ENCODE data around the gene MTIF2.
A peak's percentile ranks its signal among the peaks of the same experiment; 100 is the strongest.

The MTIF2 gene

DNA sequence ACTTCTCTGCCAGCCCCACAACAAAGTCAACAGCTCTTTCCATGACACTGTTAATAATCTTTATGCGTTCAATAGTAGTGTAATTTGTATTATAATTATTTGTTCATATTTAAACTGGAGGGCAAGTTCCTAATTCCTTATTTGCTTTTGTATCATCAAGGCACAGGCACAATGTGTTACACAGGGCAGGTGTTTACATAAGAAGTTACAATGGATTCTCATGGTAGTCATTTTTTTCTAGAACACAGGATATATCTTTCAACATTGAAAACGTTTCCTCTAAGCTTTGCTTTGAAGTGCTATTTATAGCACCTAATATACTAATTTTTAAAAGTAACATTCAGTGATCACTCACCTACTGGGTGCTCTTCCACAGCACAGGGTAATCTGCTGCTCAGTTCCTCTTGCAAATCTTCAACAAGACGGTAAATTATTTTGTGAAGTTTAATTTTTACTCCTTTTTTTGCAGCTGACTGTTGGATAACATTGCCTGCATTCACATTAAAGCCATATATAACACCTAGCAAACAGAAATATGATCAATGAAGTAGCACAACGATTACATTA lies 29.3 kb downstream of the MTIF2 start:
- no peak for DNase-seq (ENCODE audit: low read depth, low spot score)

DNA sequence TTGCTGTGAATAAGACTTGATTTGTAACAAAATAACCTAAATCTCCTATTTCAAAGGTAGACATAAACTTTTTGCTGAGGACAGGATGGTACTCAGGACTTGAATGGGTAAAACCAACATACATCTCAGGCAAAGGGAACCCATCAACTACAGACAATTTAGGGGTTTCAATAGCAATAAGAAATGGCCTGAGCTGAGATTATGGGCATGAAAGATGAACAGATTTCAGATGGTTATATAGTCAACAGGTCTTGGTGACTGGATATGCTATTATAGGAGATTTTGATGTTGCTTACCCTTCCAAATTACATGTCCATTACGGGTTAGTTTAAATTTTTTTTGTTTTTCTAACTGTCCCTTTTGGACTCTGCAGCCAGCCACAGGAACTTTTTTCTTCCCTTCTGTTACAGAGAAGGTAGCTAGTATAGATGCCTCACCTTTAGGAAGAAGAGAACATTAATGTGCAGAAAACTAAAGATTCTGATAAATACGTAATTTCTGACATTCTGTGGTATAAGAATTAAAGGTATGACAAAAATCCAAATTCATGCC lies 32.0 kb downstream of the MTIF2 start:
- TF ChIP-seq YY1 (IDR thresholded peaks at IDR 0.05; ENCODE audit: insufficient read depth, insufficient read length): no peak
- no peak for TF ChIP-seq SUZ12 (IDR thresholded peaks at IDR 0.05; ENCODE audit: extremely low read depth, insufficient read depth, insufficient read length)
- no peak for TF ChIP-seq ZNF274 (IDR thresholded peaks at IDR 0.05; ENCODE audit: low read depth, low read length)
- no peak overlapping the region for H3K4me3 ChIP-seq (ENCODE audit: insufficient read length, low read depth)
- DNase-seq (ENCODE audit: low read depth, low spot score): no peak
- H3K36me3 ChIP-seq (ENCODE audit: insufficient read depth, insufficient read length, low read length): peaks cover 40% of the 10 kb centered on the region
- H3K9ac ChIP-seq (ENCODE audit: insufficient read length, low read depth): no peak overlapping the region
- no peaks in the 10 kb centered on the region for H3K9me3 ChIP-seq (ENCODE audit: insufficient read depth, low read length)
- no peaks in the 10 kb centered on the region for H3K4me1 ChIP-seq (ENCODE audit: insufficient read depth, insufficient read length)
- no peaks in the 10 kb centered on the region for H3K27me3 ChIP-seq (ENCODE audit: insufficient read depth, insufficient read length)

More for the DNA sequence above, 29.3 kb downstream of the MTIF2 start:
- H3K4me3 ChIP-seq (ENCODE audit: insufficient read length, low read depth): no peak overlapping the region
- TF ChIP-seq ZNF274 (IDR thresholded peaks at IDR 0.05; ENCODE audit: low read depth, low read length) (no peak), YY1 (IDR thresholded peaks at IDR 0.05; ENCODE audit: insufficient read depth, insufficient read length) (no peak)
- H3K36me3 ChIP-seq (ENCODE audit: insufficient read depth, insufficient read length, low read length): peaks cover 30% of the 10 kb centered on the region
- no peaks in the 10 kb centered on the region for H3K4me1 ChIP-seq (ENCODE audit: insufficient read depth, insufficient read length)
- H3K9me3 ChIP-seq (ENCODE audit: insufficient read depth, low read length): no peaks in the 10 kb centered on the region
- no peaks in the 10 kb centered on the region for H3K27me3 ChIP-seq (ENCODE audit: insufficient read depth, insufficient read length)
- H3K9ac ChIP-seq (ENCODE audit: insufficient read length, low read depth): no peak overlapping the region

DNA sequence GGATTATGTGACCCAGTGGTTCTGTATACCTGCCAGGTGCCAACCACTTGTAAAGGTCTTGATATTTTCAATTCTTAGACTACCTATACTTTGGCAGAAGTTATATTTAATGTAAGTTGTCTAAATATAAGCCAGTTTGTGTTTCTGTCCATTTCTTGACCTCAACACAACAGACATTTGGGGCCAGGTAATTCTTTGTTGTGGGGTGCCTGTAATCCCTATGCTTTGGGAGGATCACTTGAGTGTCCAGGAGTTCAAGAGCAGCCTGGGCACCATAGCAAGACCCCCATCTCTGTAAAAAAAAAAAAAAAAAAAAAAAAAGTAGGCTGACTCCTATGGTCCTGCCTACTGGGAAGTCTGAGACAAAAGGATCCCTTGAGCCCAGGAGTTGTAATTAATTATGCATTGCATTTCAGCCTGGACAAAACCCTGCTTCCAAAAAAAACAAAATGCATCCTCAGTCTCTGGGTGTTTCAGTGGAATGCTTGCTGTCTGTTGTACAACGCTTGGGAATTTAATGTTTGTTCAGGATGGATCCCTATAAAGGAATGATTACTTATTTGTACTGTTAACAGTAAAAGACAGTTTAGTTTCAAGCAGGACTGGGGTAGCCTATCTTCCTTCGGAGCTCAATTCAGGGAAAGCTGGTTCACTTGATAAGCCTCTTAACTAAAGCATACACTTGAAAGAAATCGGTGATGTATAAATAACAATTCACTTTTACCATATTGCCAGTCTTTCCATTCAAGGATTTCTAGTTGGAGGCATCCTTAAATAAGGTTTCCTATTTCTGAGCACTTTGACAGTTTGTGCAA lies 33.1 kb downstream of the MTIF2 start:
- Histone ChIP-seq H3K27me3 (ENCODE audit: insufficient read depth, insufficient read length) (no peaks in the 10 kb centered on the region), H3K36me3 (ENCODE audit: insufficient read depth, insufficient read length, low read length) (peaks cover 40% of the 10 kb centered on the region), H3K9me3 (ENCODE audit: insufficient read depth, low read length) (no peaks in the 10 kb centered on the region), H3K4me3 (ENCODE audit: insufficient read length, low read depth) (no peak overlapping the region), H3K4me1 (ENCODE audit: insufficient read depth, insufficient read length) (no peaks in the 10 kb centered on the region), H3K9ac (ENCODE audit: insufficient read length, low read depth) (no peak overlapping the region)
- TF ChIP-seq SUZ12 (IDR thresholded peaks at IDR 0.05; ENCODE audit: extremely low read depth, insufficient read depth, insufficient read length) (no peak), YY1 (IDR thresholded peaks at IDR 0.05; ENCODE audit: insufficient read depth, insufficient read length) (no peak), ZNF274 (IDR thresholded peaks at IDR 0.05; ENCODE audit: low read depth, low read length) (no peak)
- DNase-seq (ENCODE audit: low read depth, low spot score): no peak

DNA sequence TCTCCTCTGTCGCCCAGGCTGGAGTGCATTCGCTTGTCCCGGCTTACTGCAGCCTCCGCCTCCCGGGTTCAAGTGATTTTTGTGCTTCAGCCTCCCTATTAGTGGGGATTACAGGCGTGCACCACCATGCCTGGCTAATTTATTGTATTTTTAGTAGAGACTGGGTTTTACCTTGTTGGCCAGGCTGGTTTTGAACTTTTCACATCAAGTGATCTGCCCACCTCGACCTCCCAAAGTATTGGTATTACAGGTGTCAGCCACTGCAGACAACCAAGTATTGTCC lies 35.4 kb downstream of the MTIF2 start:
- no peak for DNase-seq (ENCODE audit: low read depth, low spot score)
- H3K9ac ChIP-seq (ENCODE audit: insufficient read length, low read depth): peak overlapping the region; percentile 100
- peak overlapping the region; percentile 90 for H3K4me3 ChIP-seq (ENCODE audit: insufficient read length, low read depth)
- no peaks in the 10 kb centered on the region for H3K4me1 ChIP-seq (ENCODE audit: insufficient read depth, insufficient read length)
- TF ChIP-seq YY1 (IDR thresholded peaks at IDR 0.05; ENCODE audit: insufficient read depth, insufficient read length) (no peak), SUZ12 (IDR thresholded peaks at IDR 0.05; ENCODE audit: extremely low read depth, insufficient read depth, insufficient read length) (no peak), ZNF274 (IDR thresholded peaks at IDR 0.05; ENCODE audit: low read depth, low read length) (no peak)
- peaks cover 44% of the 10 kb centered on the region for H3K36me3 ChIP-seq (ENCODE audit: insufficient read depth, insufficient read length, low read length)
- no peaks in the 10 kb centered on the region for H3K27me3 ChIP-seq (ENCODE audit: insufficient read depth, insufficient read length)
- no peaks in the 10 kb centered on the region for H3K9me3 ChIP-seq (ENCODE audit: insufficient read depth, low read length)

DNA sequence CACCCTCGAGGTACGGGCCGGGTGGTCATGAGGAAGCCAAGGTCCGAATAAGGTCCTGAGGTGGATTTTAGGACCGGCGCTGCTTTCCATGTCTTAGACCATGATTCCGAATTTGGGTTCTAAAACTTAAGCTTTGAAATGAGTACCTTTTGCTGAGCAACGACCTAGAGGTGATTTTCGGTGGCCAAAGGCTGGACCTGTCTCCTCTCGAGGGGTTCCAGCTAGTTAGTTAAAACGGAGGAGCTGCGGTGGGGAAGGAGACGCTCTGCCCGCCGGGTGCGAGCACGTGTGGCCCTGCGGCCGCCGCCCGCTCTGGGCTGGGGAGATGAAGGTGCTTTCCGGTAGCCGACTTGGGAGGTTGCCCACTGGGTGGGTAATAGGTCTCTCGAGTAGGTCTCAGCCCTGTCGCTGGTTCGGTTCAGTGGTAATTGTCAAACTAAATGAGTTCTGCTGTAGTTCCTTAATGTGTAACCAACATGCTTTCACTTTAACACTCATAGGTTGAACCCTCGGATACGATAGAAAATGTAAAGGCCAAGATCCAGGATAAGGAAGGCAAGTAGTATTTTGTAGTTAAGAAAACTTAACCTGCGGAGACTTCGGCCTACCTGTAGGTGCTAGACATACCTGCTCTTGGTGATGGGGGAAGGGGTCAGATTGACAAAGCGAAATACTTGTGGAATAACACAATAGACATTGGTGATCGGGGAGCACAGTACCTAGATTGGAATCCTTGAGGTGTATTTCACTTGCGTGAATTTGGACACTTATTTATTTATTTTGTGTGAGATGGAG lies 36.0 kb downstream of the MTIF2 start:
- H3K27me3 ChIP-seq (ENCODE audit: insufficient read depth, insufficient read length): no peaks in the 10 kb centered on the region
- H3K4me3 ChIP-seq (ENCODE audit: insufficient read length, low read depth): peak overlapping the region; percentile 90
- H3K9me3 ChIP-seq (ENCODE audit: insufficient read depth, low read length): no peaks in the 10 kb centered on the region
- H3K36me3 ChIP-seq (ENCODE audit: insufficient read depth, insufficient read length, low read length): peaks cover 47% of the 10 kb centered on the region
- H3K4me1 ChIP-seq (ENCODE audit: insufficient read depth, insufficient read length): no peaks in the 10 kb centered on the region
- TF ChIP-seq YY1 (IDR thresholded peaks at IDR 0.05; ENCODE audit: insufficient read depth, insufficient read length) (no peak), SUZ12 (IDR thresholded peaks at IDR 0.05; ENCODE audit: extremely low read depth, insufficient read depth, insufficient read length) (no peak), ZNF274 (IDR thresholded peaks at IDR 0.05; ENCODE audit: low read depth, low read length) (no peak)
- DNase-seq (ENCODE audit: low read depth, low spot score): no peak
- peak overlapping the region; percentile 100 for H3K9ac ChIP-seq (ENCODE audit: insufficient read length, low read depth)

DNA sequence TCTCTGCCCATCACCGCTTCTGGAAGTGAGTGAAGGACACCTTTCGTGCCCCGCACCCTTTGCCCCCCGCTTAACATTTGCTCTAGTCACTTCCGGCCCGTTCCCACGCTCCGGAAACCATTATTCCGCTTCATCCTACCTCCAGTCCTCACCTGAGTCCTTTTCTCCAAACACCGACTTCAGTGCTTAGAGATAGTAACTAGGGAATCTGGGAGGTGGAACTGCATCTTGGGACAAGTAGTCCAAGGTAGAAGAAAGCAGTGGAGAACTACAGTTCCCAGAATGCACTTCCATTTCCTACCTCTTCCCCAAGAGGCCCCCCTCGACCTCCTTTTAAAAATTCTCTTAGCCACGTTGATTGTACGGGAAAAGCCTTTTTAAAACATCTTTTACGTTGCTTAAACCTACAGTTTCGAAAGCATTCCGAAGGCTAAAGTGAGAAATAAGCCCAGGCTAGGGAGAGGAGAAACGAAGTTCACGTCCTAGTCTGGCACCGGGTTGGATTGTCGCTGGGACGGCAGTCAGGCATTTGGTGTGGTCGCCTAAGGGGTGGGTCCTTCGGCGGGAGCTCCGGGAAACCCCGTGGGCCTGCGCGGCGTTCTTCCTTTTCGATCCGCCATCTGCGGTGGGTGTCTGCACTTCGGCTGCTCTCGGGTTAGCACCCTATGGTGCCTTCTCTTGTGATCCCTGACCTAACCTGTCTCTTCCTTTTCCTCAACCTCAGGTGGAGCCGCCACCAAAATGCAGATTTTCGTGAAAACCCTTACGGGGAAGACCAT lies 36.8 kb downstream of the MTIF2 start, which contains the start of the genes CLHC1 and RPS27A:
CLHC1 (minus strand) TSS at position 210 of the 779 bp plus-strand sequence. CDS start 9,882 bp downstream, outside the sequence.
RPS27A (plus strand) TSS at position 605 of the 779 bp plus-strand sequence; CDS start at position 742, 137 bp downstream.
- DNase-seq (ENCODE audit: low read depth, low spot score): peak; percentile 93
- peak within 1 kb of the TSS; percentile 100 for H3K9ac ChIP-seq (ENCODE audit: insufficient read length, low read depth)
- H3K27me3 ChIP-seq (ENCODE audit: insufficient read depth, insufficient read length): no peaks in the 10 kb centered on the region
- peaks cover 50% of the 10 kb centered on the region for H3K36me3 ChIP-seq (ENCODE audit: insufficient read depth, insufficient read length, low read length)
- TF ChIP-seq YY1 (IDR thresholded peaks at IDR 0.05; ENCODE audit: insufficient read depth, insufficient read length) (peak; percentile 37), ZNF274 (IDR thresholded peaks at IDR 0.05; ENCODE audit: low read depth, low read length) (no peak), SUZ12 (IDR thresholded peaks at IDR 0.05; ENCODE audit: extremely low read depth, insufficient read depth, insufficient read length) (no peak)
- H3K4me1 ChIP-seq (ENCODE audit: insufficient read depth, insufficient read length): no peaks in the 10 kb centered on the region
- H3K9me3 ChIP-seq (ENCODE audit: insufficient read depth, low read length): no peaks in the 10 kb centered on the region
- H3K4me3 ChIP-seq (ENCODE audit: insufficient read length, low read depth): peak within 1 kb of the TSS; percentile 90
